OCI-LY1 (cell line): Measurements from ENCODE around the gene UTF1.

Experiments used
- CTCF ChIP-seq: fragments of 200-600 bp; sonication (generic), shearing (Covaris generic); IDR thresholded peaks from 2 replicates; pipeline ENCODE4 v1.5.1; 2017; ENCODE audit warnings: mild to moderate bottlenecking, antibody characterized with exemption, low read length, moderate library complexity, mixed read lengths
- EZH2 ChIP-seq: fragments of 200-600 bp; sonication (generic), shearing (Covaris generic); IDR thresholded peaks from 2 replicates; pipeline ENCODE4 v1.8.0; 2017; ENCODE audit warnings: borderline replicate concordance, mixed run types, mild to moderate bottlenecking, antibody characterized with exemption, low read length, moderate library complexity, mixed read lengths

DNA sequence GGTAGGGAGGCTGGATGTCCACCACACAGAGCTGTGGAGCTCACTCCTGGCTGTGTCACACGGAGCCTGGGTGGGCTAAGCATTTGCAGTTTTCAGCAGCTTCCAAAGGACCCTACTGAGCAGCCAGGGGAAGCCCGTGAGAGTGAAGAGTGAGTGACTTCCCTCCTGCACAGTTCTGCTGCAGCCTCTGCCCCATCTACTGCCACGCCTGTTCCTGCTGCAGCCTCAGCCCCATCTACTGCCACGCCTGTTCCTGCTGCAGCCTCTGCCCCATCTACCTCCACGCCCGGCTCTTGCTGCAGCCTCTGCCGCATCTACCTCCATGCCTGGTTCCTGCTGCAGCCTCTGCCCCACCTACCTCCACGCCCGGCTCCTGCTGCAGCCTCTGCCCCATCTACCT lies 34.4 kb downstream of the UTF1 start:
- TF ChIP-seq EZH2 (no peak), CTCF (no peak)
